Nucleus accumbens (tissue), 56 donors: ENCODE data around the gene RBFOX2.
"Not testable (repeated sequence)": the region's sequence is repeated elsewhere in the genome, so short reads cannot be mapped to it uniquely, and the experiment has no call there.

Experiments used
- DNase-seq, 56 donors: peaks; one replicate each; lab custom pipeline; 2025; lab: John Stamatoyannopoulos, UW

Gene RBFOX2

DNA sequence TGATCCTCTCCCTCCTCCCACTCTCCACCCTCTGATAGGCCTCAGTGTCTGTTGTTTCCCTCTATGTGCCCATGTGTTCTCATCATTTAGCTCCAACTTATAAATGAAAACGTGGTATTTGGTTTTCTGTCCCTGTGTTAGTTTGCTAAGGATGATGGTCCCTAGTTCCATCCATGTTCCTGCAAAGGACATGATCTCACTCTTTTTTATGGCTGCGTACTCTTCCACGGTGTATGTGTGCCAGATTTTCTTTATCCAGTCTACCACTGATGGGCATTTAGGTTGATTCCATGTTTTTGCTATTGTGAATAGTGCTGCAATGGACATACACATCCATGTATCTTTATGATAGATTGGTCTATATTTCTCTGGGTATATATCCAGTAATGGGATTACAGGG is 15.9 kb upstream of the RBFOX2 start:
- not testable (repeated sequence) for DNase-seq

DNA sequence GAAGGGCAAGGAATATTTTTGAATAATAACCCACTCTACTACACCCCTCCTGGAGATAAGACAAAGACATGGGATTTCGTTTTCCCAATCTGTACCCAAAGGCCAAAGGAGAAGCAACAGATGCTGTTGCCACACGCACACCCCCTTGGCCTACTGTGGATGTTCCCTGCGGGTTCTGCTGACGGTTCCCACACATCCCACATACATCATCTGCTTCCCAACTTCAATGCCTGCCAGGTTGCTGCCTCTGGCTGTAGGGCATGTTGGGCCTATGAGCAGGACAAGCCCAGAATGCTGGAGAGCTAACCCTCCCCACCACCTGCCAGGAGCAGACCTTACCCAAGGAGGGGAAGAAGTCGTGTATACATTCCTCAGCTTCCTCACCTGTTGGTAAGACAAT is 13.6 kb upstream of the RBFOX2 start:
- DNase-seq = no peak

DNA sequence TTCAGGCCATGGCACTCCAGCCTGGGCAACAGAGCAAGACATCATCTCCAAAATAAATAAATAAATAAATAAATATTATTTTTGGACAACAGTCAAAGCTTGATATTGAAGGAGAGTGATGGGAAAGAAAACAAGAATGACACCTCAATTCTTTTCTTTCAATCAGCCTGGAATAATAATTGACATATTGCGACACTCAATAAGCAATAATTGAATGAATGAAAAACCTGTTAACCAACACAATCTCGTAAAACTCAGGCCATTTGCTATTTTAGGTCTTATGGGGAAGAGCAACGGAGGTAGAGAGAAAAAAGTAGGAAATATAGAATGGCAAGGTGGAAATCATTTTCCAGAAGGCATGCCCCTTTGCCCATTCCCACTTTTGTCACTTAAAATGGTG is 10.5 kb upstream of the RBFOX2 start:
- no peak for DNase-seq

DNA sequence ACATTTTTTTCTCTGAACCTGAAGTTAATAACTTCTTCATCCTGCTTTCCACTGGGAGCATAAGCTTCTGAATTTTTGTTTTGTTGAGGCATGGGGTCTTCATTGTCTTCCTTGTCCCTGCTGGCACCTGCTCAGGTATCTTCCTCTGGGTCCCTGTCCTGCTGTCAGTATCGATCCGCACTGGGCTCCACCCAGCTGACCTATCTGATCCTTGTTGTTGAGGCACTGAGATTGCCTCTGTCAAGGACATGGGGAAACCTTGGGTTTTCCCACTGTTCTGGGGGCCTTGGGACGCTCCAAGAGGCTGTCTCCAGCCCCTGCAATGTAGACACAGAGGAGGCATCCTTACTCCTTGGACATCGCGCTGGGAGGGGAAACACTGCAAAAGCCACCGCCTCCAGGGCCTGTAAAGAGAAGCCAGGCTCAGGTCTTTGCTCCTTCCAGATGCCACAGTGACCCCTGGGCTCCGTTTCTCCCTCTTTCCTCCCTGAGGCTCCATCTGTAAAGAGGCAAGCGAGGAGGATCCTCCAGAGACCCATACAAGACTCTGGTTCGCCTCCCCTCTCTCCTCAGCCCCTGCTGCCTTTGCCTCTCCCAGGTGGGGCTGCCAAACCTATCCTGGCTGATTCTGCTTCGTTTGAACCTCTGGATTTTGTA is 8.6 kb upstream of the RBFOX2 start:
- no peak for DNase-seq

DNA sequence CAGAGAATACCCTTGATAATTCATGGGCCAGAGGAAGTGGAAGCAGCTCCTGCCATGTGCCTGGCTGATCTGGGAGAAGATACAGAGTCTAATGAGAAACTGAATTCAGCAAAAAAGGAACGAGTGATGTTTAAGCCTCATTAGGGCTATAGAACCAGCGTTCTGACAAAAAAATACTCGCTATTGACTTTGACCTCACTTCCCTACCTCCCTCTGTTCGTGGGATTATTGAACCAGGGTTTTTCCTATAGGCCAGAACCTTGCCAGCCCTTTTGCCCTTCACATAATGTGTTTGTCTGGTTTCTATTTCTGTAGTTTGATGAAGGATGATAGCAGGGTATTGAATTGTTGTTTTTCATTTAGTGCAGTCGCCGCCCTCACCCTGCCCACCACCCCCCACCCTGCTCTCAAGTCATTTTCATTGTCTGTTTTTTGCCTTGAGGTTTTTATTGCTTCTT is 7.6 kb upstream of the RBFOX2 start:
- no peak for DNase-seq

DNA sequence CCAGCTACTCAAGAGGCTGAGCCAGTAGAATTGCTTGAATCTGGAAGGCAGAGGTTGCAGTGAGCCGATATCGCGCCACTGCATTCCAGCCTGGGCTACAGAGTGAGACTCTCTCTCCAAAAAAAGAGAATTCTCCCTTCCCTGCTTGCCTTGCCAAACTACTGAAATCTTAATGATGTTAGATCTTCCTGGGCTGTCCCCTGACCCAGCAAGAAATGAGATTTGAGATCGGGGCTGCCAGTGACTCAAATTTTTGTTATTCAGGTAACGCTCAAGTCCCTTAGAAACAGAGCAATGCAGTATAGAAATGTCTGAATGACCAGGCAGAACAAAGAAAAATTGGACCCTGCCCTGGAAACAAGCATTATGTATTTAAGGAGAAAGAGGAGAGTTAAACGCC is 4.0 kb upstream of the RBFOX2 start:
- no peak for DNase-seq

DNA sequence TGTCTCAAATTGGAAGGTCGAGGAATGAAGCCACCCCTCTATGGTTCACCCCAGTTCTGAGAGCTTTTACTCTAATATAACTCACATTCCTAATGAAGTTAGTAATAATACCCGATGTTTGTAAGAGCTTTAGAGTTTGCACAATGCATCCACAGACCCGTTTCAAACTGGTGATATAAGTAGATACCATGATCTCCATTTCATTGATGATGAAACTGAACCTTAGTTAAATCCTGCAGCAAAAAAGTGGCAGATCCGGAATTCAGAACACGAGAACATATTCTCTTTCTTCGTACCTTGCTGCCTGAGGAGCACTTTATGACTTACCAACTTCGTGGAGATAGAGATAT is 757 bp upstream of the RBFOX2 start:
- no peak for DNase-seq

DNA sequence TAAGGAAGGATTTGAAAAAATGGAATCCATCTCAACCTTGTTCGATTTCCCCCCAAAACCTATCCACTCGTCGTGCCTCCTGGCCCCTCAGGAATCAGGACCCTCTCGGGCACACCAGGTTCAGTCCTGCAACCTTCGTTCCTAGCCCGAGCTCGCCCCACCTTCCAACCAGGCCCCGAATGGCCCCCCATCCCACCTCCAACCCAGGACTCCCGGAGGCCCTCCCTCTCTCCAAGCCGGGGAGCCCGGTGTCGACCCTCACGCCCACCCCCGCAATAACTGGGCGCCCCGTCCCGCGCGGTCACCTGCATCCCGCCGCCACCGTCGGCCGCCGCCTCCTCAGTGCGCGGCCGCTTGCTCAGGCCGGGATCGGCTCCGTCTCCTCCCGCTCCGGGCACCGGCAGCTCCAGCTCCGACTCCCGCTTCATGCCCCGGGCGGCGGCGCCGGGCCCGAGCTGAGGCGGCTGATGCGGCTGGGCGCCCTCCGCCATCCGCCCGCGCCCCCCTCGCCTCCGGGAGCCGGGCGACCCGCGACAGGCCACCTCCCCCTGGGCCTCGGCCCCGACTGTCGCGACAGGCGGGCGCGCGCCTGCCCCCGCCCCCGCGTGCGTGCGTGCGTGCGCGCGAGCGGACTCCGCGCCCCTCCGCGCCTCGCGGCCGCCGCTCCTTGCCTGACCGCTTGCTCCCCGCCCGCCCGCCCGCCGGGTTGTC is 534 bp downstream of the RBFOX2 start:
- DNase-seq = peak in 39 of 56 donors; percentile 4 to 81 (median 54)

DNA sequence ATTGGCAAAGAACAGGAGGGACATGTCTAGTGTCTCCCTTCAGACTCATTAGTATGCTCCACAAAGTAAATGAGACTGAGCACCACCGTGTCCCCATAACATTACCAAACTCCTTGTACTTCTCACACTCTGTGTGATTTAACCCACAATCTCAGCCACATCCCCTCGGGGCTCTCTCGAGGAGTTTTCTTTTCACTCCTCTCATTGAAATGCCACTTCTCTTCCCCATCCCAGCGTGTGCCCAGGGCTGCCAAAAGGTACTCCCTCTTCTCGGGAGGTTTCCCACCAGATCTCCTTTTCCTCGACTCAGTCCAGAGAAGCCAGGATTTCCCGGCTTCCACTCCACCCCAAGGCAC is 1.1 kb downstream of the RBFOX2 start:
- peak in 12 of 56 donors; percentile 16 to 51 (median 34) for DNase-seq

DNA sequence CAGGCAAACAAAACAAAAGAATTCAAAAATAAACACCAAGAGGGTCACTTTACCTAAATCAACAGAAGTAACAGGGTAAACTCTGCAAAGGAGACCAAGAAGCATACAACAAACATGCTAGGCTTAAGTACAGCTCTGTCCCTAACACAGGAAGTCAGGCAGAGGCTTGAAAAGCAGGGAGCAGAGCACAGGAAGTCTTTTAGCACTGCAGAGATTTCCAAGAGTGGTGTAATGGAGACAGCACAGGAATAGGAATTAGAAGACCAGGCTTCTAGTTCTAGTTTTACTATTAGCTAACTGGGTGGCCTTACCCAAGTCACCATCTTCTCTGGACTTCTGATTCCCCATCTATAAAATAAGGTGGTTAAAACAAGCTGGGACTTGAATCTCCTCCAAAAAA is 1.9 kb downstream of the RBFOX2 start:
- peak in 6 of 56 donors; percentile 0 to 24 (median 6) for DNase-seq

DNA sequence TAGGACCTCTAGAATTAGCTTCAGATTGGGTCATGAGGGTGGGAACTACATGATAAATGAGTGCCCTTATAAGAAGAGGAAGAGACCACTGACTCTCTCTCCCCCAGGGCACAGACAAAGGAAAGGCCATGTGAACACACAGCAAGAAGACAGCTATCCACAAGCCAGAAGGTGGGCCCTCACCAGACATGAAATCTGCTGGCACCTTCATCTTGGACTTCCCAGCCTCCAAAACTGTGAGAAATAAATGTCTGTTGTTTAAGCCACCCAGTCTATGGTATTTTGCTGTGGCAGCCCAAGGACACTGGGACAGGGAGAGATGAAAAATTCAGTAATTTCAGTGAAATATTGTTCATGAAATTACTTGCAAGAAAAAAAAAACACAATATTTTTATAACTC is 5.9 kb downstream of the RBFOX2 start:
- no peak for DNase-seq

DNA sequence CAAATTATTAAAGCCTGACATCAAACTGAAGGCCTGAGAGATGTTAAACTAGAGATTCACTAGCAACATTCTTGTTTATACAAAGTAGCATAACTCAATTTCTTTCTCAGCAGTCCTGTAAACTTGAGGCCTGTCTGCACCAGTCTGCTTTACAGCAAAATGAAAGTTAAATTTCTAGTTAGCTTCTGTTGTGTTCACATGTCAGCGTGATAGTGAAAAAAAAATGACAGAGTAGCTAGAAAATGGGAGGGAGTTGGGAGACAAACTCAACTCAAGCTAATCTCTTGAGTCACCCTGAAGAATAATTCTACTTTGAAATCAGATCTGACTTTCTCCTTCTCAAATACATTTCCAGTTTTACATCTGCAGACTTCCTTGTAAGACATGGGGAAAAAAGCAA is 6.5 kb downstream of the RBFOX2 start:
- DNase-seq = no peak

DNA sequence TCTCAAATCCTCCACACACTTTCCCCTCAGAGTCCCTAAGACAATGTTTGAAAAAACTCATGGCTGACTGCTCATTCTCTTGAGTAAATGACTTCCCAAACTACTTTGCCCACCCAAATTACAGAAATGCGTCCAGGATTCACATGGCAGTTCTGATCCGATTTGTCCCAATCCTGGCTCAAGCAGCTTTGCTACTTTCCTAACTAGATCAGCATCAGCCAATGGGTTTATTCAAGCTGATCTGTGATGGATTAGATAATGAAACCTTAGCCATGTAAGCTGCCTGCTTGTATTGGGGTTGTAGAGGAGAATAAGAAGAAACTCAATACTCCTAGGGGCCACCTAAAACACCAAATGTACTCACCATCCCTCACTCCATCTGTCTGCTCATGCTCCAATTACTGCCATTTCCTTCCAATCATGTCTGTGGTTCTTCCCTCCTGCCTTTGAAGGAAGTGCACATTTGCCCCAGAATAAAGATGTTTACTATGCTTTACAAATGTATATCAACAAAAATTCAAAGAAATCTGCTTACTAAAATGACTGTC is 6.9 kb downstream of the RBFOX2 start:
- DNase-seq = no peak

DNA sequence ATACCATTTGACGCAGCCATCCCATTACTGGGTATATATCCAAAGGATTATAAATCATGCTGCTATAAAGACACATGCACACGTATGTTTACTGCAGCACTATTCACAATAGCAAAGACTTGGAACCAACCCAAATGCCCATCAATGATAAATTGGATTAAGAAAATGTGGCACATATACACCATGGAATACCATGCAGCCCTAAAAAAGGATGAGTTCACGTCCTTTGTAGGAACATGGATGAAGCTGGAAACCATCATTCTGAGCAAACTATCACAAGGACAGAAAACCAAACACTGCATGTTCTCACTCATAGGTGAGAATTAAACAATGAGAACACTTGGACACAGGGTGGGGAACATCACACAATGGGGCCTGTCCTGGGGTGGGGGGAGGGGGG is 7.8 kb downstream of the RBFOX2 start:
- DNase-seq = not testable (repeated sequence)

DNA sequence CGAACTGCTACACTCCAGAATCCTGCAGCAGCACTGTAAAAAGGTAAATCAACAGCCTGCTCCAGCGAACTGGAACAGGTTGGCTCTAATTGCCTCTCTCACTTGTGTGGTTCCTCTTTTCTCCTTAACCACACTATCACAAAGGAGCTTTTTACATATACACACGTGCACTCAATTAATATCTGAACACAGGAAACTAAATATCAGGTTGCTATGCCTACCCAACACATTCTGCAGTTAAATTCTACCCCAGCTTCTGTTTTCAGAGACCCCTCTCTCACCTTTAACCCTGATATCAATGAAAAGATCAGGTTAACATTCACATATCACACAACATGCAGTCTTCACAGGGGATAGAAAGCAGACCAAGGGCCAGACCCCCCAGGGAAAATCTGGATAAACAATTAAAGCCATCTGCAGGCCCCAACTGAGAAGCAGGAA is 11.0 kb downstream of the RBFOX2 start:
- DNase-seq = no peak

DNA sequence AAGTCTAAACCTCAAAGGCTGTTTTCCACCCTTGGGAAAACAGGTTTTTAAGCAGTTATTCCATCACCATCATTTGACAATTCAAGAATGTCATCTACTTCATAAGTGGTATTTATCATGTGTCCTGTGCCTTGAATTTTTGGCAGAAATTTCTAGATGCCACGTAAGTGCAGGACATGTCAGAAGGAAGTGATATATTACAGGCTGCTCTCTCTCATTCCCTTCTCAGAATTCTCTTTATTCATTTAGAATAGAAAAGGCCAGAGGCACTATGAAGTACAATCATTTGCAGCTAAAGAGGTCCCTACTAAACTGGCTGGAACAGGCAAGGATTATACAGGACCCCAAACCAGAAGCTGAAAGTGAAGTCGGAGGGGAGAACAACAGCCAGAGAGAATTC is 11.9 kb downstream of the RBFOX2 start:
- no peak for DNase-seq

DNA sequence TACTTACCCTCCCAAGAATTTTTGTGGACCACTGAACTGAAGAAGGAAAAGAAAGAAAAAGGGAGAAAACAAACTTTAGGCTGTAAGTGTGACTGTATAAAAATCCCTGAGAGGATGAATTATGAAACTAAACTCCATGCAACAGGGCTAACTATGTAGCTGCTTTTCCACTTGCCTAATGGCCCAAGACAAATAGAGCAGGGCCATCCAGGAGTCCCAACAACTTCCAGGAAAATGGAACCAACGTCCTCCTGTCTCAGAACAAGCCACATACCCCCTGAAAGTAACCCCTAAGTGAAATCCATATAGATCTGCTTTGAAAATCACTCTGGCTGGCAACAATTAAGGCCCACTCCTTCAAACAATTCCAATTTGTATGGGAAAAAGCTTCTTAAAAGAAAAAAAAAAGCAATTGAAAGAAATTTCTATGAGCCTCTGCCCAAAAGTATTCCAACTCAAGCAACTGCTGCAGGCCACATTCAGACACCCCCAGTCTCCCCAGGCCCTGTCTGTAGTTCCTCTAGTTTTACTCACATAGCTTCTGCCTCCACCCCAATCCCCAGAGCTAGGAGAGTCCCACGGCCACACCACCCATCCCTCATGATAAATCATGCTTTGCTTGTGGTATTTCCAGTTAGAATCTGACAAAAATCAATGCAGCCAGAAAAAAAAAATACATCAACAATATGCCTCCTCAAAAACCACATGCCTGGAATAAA is 12.7 kb downstream of the RBFOX2 start:
- no peak for DNase-seq

DNA sequence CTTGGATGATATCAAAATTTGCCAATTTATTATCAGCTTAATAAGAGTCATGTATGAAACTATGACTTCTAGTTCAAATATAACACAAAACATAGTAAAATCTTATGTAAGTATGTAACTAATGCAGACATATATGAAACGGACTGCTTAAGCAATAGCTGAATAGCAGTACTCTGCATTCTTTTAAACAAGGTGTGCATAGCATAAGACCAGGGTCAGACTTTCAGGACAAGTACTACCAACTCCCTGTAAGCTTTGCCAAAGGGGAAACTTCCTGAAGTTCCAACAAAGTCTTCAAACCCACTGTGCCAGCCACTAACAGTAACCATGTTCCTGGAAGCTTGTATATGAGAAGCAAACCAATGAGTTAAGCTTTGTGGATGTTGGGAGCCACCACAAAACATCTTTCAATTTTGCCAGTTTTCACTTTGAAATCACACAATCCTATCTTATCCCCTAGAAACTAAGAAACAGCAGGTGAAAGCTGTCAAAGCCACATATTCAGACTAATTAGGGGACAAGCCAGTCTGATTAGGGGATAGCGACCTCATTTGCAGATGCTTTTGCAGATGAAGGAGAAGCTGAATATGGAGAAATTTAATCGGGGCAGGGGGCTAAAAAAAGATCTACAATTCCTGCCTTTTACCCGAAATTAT is 13.3 kb downstream of the RBFOX2 start:
- no peak for DNase-seq

DNA sequence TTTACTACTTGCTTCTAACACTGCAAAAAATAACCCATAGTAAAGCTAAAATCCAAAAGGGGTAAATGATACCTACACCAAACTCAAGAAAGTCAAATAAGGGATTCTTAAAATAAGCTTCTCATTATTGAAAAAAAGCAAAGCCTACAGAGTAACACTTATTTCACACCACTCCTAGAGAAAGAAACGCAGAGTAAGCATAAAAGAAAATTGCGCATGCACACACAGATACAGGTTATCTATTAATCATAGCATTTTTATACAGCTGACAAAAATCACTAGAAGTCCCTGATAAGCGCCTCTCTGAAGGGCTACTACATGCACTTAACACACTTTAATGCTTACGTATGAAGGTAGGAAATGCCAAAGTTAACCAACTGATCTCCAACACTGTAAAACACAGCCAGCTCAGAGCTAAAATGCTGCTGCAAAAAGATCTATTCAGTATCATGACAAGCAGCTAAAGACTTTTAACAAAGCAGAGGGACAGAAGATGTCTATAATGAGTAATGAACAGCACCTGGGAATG is 14.0 kb downstream of the RBFOX2 start:
- DNase-seq = no peak

DNA sequence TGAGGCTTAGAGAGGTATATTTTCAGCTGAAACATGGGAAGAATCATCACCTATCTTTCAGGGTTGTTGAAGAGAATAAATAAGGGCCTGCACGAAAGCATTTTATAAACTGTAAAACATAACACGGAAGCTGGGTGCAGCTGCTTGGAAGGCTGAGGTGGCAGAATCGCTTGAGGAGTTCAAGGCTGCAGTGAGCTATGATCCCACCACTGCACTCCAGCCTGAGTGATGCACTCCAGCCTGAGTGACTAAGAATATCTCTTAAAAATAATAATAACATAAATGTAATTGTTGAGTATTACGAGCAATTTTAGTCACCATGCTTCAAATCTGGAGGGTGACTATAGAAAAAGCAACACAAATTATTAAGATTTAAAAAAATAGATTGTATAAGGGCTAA is 16.3 kb downstream of the RBFOX2 start:
- no peak for DNase-seq

DNA sequence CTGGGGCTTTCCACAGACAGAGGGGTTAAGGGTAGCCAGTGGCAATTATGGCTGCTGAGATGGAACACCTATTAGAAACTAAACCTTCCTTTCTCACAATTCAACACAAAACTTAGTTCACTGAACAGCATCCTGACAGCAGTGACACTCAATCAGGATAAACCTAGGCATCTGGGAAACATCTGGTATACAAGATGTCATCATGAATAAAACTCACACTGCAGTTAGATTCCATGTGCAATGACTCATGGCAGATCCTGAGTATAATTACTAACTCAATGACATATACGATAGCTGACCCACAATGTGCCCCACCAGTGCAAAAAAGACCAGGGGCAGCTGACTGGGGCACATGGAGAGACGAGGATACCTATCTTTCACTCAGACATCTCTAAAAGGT is 17.7 kb downstream of the RBFOX2 start:
- DNase-seq = no peak
